Lower leg skin (tissue), 4 donors: Measurements from ENCODE around the gene CFAP92. TPM values are rescaled to one million over a fixed set of nuclear protein-coding genes. Genes with fewer than 3 reads are reported as not detected.

ENCODE experiments used
- DNase-seq, 2 donors: peaks; one replicate each; pipeline ENCODE4 v3.0.0-alpha.2; 2019; ENCODE audit warnings: low spot score in 2 of 2
- H3K4me3 ChIP-seq: fragments of 200-600 bp; sonication (generic); 2 replicates; pipeline ENCODE4 v1.5.1; 2017; ENCODE audit warnings: mild to moderate bottlenecking, low read depth; ENCODE audit not compliant: poor library complexity, severe bottlenecking
- CTCF ChIP-seq, 3 donors: fragments of 450-650 bp; IDR thresholded peaks; one replicate each; pipeline ENCODE4 v1.5.1; 2016; ENCODE audit warnings: antibody characterized with exemption in 3 of 3, mild to moderate bottlenecking in 3 of 3, moderate library complexity in 2 of 3
- POLR2A ChIP-seq, 2 donors: fragments of 450-650 bp; IDR thresholded peaks; one replicate each; pipeline ENCODE4 v1.6.1; 2016 to 2017; ENCODE audit warnings: antibody characterized with exemption in 2 of 2, mild to moderate bottlenecking in 1 of 2, moderate library complexity in 1 of 2
- WGBS, 2 donors: methylation state at CpG; one replicate each; pipeline ENCODE4 v1.1.5; 2018; 5-methylcytosine and 5-hydroxymethylcytosine counted together
- intact Hi-C: fragments of 100-400 bp; cut with DNase I; formaldehyde crosslinking; loops from one replicate; pipeline ENCODE4 v1.15.0; 2023; ENCODE audit warnings: low total_unique reads
- total RNA-seq, 4 donors: library from RNA; depleted of rRNA; stranded (reverse); fragments of >200 nt; gene quantifications; one replicate each; pipeline ENCODE4 v1.1.0, GENCODE V29; 2016

CFAP92 gene
- total RNA-seq, 4 donors from 2014 or later: 0.19 to 0.59 (median 0.25) TPM

- H3K4me3 ChIP-seq: no peak overlapping the region
- no peak for TF ChIP-seq CTCF (IDR thresholded peaks at IDR 0.05)
- no peak for TF ChIP-seq POLR2A (IDR thresholded peaks at IDR 0.05)
- 57 to 64% methylated on average over 3 of the region's 3 CpGs for WGBS, 2 donors
- intact Hi-C loops: no loop called here
- no peak for DNase-seq
Observed at GRCh38 chr3:128874481-128875180, 119.2 kb downstream of the CFAP92 start.

- 70 to 73% methylated on average over 8 of the region's 8 CpGs for WGBS, 2 donors
- H3K4me3 ChIP-seq: no peak overlapping the region
- TF ChIP-seq CTCF (IDR thresholded peaks at IDR 0.05): no peak
- no peak for TF ChIP-seq POLR2A (IDR thresholded peaks at IDR 0.05)
- DNase-seq: no peak
- intact Hi-C loops: no loop called here
Observed at GRCh38 chr3:128873244-128874022, 120.4 kb downstream of the CFAP92 start.

GRCh38 chr3:128872744-128873143 is 121.1 kb downstream of the CFAP92 start:
- TF ChIP-seq POLR2A (IDR thresholded peaks at IDR 0.05) (no peak), CTCF (IDR thresholded peaks at IDR 0.05) (no peak)
- no peak overlapping the region for H3K4me3 ChIP-seq
- intact Hi-C loops: no loop called here
- 90 to 94% methylated on average over 8 of the region's 8 CpGs for WGBS, 2 donors
- no peak for DNase-seq

- 85 to 88% methylated on average over 4 of the region's 4 CpGs for WGBS, 2 donors
- no peak for DNase-seq
- no peak overlapping the region for H3K4me3 ChIP-seq
- intact Hi-C loops: no loop called here
- TF ChIP-seq CTCF (IDR thresholded peaks at IDR 0.05) (no peak), POLR2A (IDR thresholded peaks at IDR 0.05) (no peak)
Observed at GRCh38 chr3:128872282-128872681, 121.6 kb downstream of the CFAP92 start.

- TF ChIP-seq CTCF (IDR thresholded peaks at IDR 0.05) (no peak), POLR2A (IDR thresholded peaks at IDR 0.05) (no peak)
- intact Hi-C loops: no loop called here
- no peak for DNase-seq
- 92 to 95% methylated on average over 4 of the region's 4 CpGs for WGBS, 2 donors
- no peak overlapping the region for H3K4me3 ChIP-seq
Observed at GRCh38 chr3:128870347-128870746, 123.5 kb downstream of the CFAP92 start.
